ENCODE results near the gene RFT1. TPM values are rescaled to one million over a fixed set of nuclear protein-coding genes. Genes with fewer than 3 reads are reported as not detected.
A peak's percentile ranks its signal among the peaks of the same experiment; 100 is the strongest.

RFT1 gene
- total RNA-seq, 1 donor from 2014 or later = 15.8 TPM

DNA sequence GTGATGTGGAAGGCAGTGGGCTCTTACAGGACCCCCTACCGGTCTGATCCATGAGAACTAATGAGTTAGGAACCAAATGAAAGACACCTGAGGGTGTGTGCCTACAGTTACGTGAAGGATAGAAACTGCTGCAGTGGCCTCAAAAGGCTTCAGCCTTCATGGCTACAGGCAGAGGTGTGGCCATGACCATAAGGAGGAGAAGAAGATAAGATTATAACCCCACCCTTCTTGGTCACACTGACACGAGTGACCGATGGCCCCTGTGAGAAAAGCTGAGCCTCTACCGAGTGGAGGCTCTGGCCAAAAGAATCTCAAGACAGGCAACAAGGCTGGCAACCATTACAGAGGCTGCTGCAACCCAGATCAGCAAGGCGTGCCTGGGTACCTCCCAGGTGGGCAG, 6.3 kb downstream of the RFT1 start:
- ATAC-seq = no peak

DNA sequence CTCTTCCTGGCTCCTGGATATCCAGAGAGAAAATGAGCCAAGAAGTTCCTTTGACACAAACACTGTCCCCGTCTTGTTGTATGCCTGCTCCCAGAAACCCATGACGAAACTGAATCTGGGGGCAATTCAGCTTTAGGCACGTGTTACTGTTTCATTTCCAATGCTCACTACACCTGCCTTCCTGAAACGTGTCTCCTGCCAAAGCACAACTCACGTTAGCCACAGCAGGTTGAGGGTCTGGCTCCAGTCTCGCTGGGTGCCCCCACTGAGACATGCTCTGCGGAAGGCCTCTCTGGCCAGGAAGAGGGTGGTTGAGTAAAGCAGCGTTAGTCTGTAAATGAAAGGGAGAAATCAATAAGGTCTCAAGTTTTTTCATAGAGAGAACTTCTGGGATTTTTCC, 6.7 kb downstream of the RFT1 start:
- ATAC-seq = no peak

DNA sequence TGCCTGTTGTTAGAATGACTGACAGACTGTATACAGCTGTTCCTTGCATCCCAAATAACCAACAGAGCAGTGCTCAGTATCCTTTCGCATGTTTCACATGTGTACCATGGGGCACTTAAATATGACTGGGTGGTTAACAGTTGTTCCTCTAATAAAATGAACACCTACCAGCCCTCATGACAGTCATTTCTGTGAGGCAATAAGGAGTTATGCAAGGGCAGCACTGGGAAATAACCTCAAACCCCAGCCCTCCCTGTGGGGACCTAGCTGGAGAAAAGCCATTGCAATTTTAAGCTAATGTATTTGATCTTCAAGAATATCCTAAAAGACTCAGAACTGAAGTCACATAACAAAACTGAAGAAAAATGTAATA, 7.3 kb downstream of the RFT1 start:
- ATAC-seq = no peak

DNA sequence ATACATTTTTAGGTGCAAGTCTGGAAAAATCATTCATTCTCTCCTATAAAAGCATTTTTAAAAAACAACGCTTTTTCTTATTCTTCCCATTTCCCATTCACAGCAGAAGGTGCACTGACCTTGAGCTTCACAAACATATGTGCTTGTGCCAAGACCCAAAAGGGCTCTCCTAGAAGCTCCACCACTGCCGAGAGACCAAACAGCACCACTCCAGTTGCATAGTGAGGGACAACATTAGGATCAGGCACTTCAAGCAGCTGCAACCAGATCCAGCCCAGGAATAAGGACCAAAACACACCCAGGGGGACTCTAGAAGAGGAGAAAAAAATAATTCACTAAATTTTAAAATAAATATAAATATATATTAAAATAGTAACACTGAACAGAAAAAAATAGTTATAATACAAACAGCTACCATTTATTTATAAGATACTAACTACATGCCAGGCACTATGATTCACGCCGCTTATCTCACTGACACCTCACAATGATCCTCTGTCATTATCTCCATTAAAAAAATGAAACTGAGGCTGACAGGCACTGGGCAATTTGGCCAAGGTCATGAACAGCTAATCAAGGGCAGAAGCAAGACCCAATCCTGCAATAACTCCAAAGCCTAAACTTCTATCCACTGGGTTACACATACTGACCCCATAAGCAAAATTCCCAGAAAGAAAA, 7.8 kb downstream of the RFT1 start:
- no peak for ATAC-seq

DNA sequence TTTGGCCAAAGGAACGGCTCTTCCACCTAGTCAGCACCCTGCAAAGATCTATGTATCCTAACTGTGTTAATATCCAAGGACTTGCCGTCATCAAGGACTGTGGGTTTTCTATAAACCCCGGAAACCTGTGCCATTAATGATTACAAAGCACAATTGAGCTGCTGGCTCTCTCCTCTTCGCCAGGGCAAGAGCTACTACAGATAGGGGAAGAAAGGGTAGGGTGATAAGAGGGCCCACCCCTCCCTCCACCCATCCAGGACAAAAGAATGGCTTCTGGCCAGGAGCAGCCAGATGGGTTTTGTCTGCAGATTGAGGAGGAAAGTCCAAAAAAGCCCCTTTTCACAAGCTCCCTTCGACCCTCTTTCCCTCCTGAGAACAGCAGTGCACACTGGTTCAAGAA, 9.9 kb downstream of the RFT1 start:
- ATAC-seq = no peak

DNA sequence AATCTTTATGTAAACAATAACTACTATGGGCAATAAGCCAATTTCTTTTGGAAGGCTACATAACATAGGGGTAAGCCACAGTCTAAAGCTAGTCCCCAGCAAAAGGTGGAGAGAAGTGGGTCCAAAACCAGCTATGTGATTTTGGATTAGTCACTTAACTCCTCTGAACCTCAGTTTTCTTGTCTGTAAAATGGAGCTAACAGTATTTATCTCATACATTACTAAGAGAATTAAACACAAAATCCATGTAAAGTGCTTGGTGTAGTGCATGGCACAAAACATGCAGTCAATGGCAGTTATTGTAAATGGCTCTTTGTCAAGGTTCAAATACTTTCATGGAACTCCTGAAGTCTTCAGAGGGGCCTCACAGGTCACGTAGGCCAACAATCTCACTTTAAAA, 13.3 kb downstream of the RFT1 start:
- no peak for ATAC-seq

DNA sequence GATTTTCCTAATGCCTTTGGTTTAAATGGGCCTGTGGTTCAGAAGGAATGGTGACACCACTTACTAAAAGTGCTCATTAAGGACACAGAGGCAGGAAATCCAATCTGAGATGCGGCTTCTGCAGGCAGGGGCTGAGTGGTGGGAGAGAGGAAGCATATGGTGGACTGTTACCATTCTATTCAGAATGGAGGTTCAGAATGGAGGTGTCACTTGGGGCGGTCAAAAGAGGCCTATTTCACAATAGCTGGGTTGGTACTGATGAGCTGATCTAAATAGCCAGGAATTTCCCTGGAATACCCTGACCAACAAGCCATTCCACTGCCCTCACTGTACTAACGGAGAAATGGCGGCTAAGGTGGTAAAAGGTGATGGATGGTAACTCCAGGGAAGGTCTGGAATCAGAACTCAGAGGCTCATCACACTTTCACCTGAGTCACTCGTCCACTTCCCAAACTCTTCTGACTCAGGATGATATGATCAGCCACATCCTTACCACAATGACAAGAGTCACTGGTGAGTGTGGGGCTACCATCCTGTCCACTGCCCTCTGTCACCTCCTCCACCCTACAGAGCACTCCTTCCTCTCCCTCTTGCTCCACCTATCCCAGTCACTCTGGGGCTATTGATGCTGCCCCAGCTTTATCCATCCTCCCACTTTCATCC, 15.7 kb downstream of the RFT1 start:
- peak; percentile 31 for ATAC-seq

DNA sequence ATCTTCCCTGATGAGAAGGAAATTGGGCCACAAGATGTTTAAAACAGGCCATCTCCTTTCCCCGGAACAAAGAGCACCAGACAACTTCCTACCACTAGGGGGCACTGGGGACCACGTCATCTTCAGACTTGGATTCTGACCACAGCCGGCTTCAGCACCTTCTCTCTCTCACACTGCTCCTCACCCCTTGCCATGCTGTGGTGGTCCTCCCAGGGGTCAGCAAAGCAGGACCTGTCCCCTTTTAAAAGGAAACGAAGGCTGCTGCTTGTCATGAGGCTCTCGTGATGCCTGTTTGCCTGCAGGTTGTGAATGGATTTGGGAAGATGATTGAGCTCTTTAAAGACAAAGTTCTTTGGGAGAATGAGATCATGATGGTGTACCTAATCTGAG, 16.2 kb downstream of the RFT1 start:
- peak; percentile 69 for ATAC-seq

DNA sequence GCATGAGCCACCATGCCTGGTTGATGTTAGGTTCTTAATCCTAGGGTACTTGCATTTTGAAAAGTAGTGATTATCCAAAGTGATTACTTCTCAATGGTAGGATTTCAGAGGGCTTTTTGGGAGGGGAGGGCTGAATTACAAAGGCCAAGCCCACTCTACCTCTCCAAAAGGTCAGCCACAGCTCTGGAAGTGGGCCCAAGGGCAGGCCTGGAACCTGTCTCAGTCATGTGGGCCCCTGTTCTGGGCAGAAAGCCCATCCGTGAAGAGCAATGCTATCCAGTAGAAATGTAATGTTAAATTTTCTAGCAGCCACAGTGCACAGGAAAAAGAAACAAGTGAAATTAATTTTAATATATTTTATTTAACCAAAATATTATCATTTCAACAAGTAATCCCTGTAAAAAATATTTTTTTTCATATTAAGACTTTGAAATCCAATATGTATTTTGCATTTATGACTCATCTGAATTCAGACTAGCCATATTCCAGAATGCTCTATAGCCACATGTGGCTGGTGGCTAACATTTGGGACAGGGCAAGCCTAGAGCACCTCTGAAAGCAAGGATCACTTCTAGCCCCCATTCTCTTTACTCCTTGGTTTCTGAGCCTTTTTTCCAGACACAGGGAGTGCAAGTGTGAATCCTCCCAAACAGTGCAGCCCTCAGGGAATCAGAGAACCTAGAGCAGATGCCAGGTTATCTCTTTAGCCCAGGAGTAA, 16.8 kb downstream of the RFT1 start:
- no peak for ATAC-seq

DNA sequence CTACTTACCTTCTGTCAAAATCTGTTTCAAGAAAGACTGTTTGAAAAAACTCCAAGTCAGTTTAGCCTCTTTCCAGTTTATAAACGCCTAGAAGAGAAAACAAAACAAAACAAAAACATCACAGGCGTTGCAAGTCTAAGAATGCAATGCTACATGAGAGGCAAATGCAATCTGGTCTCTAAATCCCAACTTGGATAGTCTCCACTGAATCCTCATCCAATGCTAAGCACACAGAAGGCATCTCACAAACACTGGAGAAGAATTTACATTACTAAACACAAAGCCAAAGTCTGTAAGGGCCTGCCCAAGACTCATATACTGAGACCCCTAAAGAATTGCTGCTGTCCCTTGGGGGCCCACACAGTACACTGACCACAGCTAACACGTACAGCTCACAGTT, 18.4 kb downstream of the RFT1 start:
- no peak for ATAC-seq

DNA sequence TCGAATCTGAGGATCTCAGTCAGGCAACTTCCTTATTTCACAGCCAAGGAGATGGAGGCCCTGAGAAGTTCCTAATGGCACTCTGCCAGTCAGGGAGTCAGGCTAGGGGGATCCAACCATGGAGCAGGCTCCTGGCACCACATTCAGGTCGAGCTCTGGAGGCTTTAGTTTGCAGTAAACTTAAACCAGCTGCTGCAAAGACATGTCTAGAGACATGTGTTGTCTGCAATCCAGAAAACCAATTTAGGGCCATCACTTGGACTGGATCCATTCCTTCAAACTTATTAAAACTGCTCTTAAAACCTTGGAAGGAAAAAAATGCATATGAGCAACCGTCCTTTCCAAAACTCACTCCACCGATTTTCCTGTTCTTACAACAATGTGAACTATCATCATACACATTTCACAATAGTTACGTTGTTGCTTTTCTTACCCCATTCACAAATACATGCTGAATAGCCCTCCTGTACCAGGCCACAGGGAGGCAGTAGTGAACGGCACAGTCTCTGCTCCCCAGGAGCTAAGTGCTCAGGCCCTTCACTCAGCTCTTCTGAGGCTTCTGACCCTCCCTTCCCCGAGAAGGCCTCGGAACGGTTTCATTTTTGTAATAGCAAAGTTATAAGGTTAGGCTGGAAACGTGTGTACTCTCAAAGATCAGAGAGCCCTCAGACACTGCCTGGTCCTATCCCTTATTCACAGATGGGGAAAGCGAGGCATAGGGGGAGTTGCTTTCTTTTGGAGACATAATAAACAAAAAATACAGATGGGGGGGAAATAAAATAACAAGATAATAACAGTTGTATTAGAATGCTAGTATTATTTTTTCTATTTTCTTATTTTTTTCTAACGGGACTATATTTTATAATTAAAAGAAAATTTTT, 20.1 kb downstream of the RFT1 start:
- peak; percentile 92 for ATAC-seq

DNA sequence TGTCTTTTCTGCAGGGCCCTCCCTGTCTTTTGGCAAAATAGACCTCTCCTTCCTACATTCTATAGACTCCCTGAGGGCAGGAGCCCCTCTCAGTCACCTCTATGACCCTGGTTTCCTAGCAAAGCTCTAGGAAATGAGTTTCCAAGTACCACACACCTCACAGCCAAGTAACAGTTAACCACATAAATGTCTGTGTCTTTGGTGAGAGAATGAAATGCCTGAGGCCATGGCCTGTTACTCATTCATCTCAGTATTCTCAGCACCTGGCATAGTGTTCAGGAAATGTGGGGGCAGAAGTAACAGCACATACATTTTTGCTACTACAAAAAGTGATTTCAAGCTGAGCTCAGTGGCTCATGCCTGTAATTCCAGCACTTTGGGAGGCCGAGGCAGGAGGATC, 21.0 kb downstream of the RFT1 start:
- ATAC-seq = peak; percentile 69

DNA sequence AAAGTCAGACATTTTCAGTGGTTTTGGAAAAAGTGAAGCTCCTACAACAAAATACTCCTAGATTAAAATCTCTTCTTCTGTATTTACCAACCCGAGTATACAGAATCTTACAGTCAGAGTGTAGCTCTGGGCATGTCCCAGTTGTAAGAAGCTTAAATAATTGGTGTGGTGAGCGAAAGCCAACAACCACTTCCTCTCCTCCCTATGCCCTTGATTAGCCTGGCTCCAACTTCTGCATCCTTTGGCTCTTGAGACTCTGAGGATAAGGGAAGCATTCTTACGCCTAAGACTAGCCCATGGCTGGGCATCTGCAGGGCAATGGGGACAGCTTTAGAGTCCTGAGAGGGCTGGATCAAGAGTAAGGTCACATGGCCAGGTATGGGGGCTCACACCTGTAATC, 25.5 kb downstream of the RFT1 start:
- no peak for ATAC-seq

DNA sequence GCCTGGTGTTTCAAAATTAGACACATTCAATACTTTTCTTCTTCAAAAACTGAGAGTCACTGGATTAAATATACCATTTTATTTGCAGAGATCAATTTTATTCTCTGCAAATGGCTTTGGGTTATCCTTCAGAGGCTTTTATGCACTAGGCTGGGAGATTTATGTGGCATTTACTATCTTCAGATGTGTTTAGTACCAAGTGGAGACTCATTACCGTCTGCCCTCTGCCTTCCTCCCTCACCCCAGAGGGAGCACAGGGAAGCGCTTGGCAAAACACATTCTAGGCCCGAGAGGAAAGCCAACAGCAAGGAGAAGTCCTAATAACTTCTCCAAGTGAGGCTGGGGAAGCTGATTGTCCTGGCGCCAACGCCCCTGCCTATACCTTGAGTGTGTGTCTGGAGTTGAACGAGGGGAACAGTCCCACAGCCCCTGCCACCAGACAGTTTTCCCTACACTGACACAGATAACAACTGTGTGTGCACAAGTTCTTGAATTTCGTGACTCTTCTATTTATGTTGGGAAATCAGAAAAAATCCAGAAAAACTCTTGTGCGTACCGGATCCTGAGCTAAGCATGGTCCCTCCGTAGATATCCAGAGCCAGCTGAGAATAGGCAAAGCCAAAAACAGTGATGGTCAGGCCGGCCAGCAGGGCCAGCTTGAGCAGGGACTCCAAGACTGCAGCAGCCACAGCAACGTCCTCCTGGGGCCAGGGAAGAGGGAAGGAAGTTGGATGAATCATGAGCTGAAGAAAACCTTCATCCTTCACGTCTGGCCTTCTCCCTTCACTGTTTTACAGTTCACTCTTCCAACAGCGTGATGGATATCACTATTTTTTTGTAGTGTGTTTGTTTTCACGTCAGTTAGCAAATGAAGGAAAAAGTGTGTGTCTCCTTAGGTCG, 26.6 kb downstream of the RFT1 start:
- no peak for ATAC-seq

DNA sequence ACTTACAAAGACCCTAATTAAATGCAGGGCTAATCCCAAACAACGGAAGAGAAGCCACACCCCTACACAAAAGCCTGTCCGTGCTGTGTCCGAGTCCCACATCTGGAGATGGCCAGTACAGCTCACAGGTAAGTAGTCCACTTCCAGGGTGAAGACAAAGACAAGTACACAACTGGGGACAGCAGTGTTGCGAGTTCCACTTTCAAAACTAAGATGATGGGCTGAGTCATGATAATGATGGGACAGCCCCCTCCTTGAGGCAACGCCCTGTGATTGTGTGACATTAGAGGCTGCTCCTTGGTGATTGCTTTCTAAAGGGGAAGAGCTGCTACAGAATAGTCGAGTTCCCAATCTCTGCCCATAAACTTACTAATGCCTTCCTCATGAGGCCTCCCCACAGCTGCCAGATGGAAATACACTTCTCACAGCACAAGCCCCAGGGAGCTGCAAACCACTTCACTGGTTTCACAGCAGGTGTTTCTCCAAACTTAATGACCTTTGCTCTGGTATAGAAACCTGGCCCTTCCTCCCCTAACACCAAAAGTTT, 27.6 kb downstream of the RFT1 start:
- no peak for ATAC-seq

DNA sequence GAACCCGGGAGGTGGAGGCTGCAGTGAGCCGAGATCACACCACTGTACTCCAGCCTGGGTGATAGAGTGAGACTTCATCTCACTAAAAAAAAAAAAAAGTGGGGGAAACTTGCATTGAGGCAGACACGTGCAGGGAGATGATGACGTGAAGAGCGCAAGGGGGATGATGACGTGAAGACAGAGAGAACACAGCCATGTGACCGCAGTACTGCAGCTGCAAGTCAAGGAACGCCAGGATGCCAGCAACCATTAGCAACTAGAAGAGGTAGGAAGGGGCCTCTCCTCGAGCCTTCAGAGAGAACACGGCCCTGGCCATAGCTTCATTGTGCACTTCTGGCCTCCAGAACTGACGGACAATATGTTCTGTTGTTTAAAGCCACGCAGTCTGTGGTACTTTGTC, 28.3 kb downstream of the RFT1 start:
- no peak for ATAC-seq

DNA sequence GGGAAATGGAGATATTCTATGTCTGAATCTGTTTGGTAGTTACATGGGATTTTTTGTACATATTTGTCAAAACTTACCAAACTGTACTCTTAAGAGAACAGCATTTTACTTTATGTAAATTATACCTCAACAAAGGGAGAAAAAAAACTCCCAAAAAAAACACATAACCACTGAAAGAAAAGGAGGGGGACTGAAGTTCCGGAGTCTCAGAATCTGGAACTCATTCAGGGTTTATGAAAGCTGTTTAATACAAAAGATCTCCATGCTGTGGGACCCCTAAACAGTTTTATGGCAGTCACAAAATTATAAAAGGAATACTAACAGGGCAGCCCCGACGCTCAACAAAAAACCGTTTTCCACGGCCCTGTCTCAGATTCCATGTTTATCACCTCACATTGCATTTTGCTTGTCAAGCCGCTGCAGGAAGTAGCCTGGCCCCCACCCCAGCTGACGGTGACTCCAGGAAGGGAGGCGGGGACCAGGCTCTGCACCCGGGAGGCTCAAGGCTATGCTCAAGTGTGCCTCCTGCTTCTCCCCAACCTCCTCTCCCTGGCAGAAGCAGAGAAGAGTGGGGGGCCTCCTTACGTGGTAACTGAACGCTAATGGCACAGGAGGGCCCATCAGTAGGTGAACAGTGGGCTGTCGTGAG, 29.3 kb downstream of the RFT1 start:
- ATAC-seq = no peak

DNA sequence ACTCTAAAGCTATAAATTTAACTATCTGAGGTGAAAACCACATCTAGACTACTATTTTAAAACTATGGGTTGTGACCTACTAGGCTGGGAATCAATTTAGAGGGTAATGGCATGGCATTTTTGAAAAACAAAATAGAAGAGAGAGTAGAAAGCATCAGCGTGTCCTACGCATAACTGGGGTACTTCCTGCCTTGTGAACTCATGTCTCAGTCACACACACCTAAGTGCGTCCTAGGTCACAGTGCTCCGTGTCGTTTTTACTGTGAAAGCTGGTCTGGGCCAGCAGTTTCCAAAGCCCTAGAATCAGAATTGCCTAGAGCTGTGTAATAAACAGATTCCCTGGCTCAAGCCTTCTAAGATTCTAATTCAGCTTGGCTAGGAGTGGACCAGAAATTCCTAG, 32.3 kb downstream of the RFT1 start:
- ATAC-seq = no peak

DNA sequence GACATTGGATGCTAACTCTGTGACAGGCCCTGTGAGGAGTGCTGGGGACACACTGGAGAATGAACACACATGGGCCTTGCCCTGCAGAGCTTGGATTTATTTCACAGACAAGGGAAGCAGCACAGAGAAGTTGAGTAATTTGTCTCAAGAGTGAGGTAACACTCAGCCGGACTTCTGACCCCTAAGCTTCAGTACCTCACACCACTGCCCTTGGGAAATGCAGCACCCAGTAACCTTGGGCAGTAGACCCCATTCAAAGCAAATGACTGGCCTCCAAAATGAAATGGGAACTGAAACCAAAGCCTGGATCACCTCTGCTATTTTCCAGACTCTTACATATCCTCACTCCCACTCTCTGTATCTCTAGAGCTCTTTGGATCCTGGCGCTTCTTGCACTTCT, 37.3 kb downstream of the RFT1 start:
- ATAC-seq = no peak

DNA sequence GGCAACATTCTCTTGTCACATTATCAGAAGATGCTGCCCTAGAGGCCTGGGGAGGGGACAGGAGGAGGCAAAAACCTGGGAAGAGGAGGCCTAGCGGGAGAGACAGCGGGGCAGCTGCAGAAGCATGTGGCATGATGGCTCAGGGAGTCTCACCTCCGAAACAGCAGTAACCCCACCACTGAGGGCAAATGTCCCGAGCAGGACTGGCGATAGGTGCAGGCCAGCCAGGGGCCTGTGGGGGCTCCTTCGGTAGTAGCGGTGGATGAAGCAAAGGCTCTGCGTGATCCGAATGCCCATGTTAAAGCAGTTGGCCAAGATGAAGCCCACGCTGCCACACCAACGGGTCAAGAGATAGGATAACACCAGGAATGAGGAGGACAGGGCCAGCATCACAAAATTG, 38.0 kb downstream of the RFT1 start:
- ATAC-seq = no peak

DNA sequence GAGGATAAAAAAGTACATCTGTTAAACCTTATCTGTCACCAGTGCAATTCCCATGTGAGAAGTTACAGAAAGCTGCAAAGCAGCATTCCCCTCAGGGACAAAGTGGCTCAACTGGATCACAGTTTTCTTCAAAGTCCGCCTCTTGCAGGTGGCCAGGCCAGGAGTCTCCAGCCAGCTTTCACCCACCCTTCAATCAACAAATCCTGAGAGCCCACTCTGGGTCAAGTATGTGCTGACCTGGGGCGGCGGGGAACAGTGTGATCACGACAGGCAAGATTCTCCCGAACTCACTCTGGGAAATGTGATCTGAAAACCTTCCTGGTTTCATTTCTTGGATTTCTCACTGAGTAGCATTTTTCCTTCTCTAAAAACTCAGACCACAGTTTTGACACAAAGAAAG, 39.2 kb downstream of the RFT1 start:
- ATAC-seq = no peak
